ENCODE data around the gene CTNNA3. TPM values are rescaled to one million over a fixed set of nuclear protein-coding genes. Genes with fewer than 3 reads are reported as not detected.
"Not testable (repeated sequence)": the region's sequence is repeated elsewhere in the genome, so short reads cannot be mapped to it uniquely, and the experiment has no call there.

The CTNNA3 gene
- total RNA-seq, 4 donors from 2014 or later = 14.3 to 49.5 (median 24.2) TPM

DNA sequence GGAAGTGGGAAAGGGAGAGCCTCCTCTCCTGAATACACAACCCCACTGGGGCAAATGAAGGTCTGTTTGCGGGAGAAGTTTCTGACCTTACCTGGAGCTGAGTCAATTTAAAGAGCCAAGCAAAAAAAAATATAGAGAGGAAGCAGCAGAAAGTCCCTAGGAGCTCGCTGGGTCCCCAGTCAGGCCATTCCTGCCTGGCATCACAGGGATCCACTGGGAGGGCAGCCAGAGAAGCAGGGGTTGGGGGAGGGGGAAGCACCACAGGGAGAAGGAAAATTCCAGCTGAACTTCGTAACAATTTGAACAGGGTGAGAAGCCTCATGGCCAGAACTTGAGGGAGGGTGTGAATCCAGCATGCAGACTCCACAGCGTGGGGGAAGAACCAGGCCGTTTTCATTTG lies 471.4 kb downstream of the CTNNA3 start:
- in situ Hi-C loops (cut with MboI; ENCODE audit: low sequenced_read_pairs in 4 of 4) = no loop called here
- Histone ChIP-seq H3K27ac (no peak overlapping the region), H3K4me3 (no peak overlapping the region), H3K4me1 (peaks cover 12 to 15% of the 10 kb centered on the region in 2 donors), H3K27me3 (no peaks in the 10 kb centered on the region), H3K36me3 (no peaks in the 10 kb centered on the region), H3K9me3 (no peaks in the 10 kb centered on the region)
- DNase-seq = no peak
- TF ChIP-seq CTCF (IDR thresholded peaks at IDR 0.05 in 4 of 5, conservative IDR thresholded peaks at IDR 0.05 in 1 of 5) (no peak), POLR2A (IDR thresholded peaks at IDR 0.05) (no peak)
- ATAC-seq = no peak
- intact Hi-C loops (cut with DNase I; ENCODE audit: low total_unique reads) = no loop called here

GRCh38 chr10:67222934-67223333 lies 473.1 kb downstream of the CTNNA3 start:
- Histone ChIP-seq H3K27ac (peak overlapping the region in 3 of 4 donors; percentile 10 to 70 (median 58)), H3K36me3 (no peaks in the 10 kb centered on the region), H3K4me1 (peaks cover 12 to 15% of the 10 kb centered on the region in 2 donors), H3K9me3 (no peaks in the 10 kb centered on the region), H3K4me3 (no peak overlapping the region), H3K27me3 (no peaks in the 10 kb centered on the region)
- DNase-seq (no peak), ATAC-seq (no peak)
- intact Hi-C loops (cut with DNase I; ENCODE audit: low total_unique reads) (no loop called here), in situ Hi-C loops (cut with MboI; ENCODE audit: low sequenced_read_pairs in 4 of 4) (no loop called here)
- TF ChIP-seq POLR2A (IDR thresholded peaks at IDR 0.05) (no peak), CTCF (IDR thresholded peaks at IDR 0.05 in 4 of 5, conservative IDR thresholded peaks at IDR 0.05 in 1 of 5) (no peak)

- peak overlapping the region; percentile 49 to 70 (median 56) for H3K27ac ChIP-seq
- H3K27me3 ChIP-seq = no peaks in the 10 kb centered on the region
- no peak for DNase-seq
- peaks cover 12 to 15% of the 10 kb centered on the region in 2 donors for H3K4me1 ChIP-seq
- no peaks in the 10 kb centered on the region for H3K9me3 ChIP-seq
- peak overlapping the region in 1 of 4 donors; percentile 15 for H3K4me3 ChIP-seq
- intact Hi-C loops (cut with DNase I; ENCODE audit: low total_unique reads) (no loop called here), in situ Hi-C loops (cut with MboI; ENCODE audit: low sequenced_read_pairs in 4 of 4) (no loop called here)
- no peak for TF ChIP-seq POLR2A (IDR thresholded peaks at IDR 0.05)
- TF ChIP-seq CTCF (IDR thresholded peaks at IDR 0.05 in 4 of 5, conservative IDR thresholded peaks at IDR 0.05 in 1 of 5) = no peak
- H3K36me3 ChIP-seq = no peaks in the 10 kb centered on the region
- ATAC-seq = peak; percentile 74 to 88
These were observed 474.0 kb downstream of the CTNNA3 start for GRCh38 chr10:67221939-67222494.

DNA sequence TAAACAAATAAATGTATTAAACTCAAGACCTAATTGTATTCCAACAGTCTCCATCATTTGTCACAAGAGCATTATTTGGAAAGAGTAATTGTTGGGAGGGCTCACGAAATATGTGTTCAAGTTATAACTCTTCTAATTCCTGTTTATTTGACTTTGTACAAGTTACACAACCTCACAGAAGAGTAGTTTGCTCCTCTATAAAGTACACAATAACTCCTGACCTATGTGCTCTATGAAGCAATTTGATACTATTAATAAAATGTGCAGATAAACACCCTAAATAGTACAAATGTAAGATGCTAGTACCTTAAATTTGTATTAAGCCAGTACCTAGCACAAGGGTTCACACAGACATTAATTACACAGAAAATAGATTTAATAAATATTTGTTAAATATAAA lies 484.3 kb downstream of the CTNNA3 start:
- no peak overlapping the region for H3K4me3 ChIP-seq

GRCh38 chr10:67207923-67208322 lies 488.1 kb downstream of the CTNNA3 start:
- H3K9me3 ChIP-seq; H3K27me3 ChIP-seq; H3K36me3 ChIP-seq; H3K27ac ChIP-seq; DNase-seq; H3K4me3 ChIP-seq; H3K4me1 ChIP-seq; ATAC-seq; in situ Hi-C loops (cut with MboI; ENCODE audit: low sequenced_read_pairs in 4 of 4); intact Hi-C loops (cut with DNase I; ENCODE audit: low total_unique reads): not testable (repeated sequence)

More for the DNA sequence above, 484.3 kb downstream of the CTNNA3 start:
- no peaks in the 10 kb centered on the region for H3K36me3 ChIP-seq
- no peak for ATAC-seq
- H3K27ac ChIP-seq = no peak overlapping the region
- intact Hi-C loops (cut with DNase I; ENCODE audit: low total_unique reads) = no loop called here
- in situ Hi-C loops (cut with MboI; ENCODE audit: low sequenced_read_pairs in 4 of 4) = no loop called here
- no peak for DNase-seq
- H3K27me3 ChIP-seq = no peaks in the 10 kb centered on the region
- peaks cover 0 to 5% of the 10 kb centered on the region in 2 donors for H3K4me1 ChIP-seq
- H3K9me3 ChIP-seq = no peaks in the 10 kb centered on the region
- TF ChIP-seq CTCF (IDR thresholded peaks at IDR 0.05 in 4 of 5, conservative IDR thresholded peaks at IDR 0.05 in 1 of 5) (no peak), POLR2A (IDR thresholded peaks at IDR 0.05) (no peak)
